OCI-LY3 (cell line): ENCODE data around the gene EAPP.
"Not testable (repeated sequence)": the region's sequence is repeated elsewhere in the genome, so short reads cannot be mapped to it uniquely, and the experiment has no call there.

Experiments used
- EZH2phosphoT487 ChIP-seq: fragments of 200-600 bp; shearing (Covaris generic); IDR thresholded peaks from 2 replicates; pipeline ENCODE4 v1.6.1; 2018; ENCODE audit warnings: antibody characterized with exemption, mixed run types, low read depth
- TF ChIP-seq, protein P1 (sequence below): fragments of 200-600, 300-600 bp; sonication (generic); IDR thresholded peaks from 2 replicates; pipeline ENCODE4 v1.5.1; 2014; ENCODE audit warnings: antibody characterized with exemption, low read length, low read depth

DNA sequence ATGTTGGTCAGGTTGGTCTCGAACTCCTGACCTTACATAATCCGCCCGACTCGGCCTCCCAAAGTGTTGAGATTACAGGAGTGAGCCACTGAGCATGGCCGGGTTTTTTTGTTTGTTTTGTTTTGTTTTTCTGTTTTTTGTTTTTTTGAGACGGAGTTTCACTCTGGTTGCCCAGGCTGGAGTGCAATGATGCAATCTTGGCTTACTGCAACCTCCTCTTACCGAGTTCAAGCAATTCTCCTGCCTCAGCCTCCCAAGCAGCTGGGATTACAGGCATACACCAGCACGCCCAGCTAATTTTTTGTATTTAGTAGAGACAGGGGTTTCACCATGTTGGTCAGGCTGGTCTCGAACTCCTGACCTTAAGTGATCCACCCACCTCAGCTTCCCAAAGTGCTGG lies 35.5 kb downstream of the EAPP start:
- TF ChIP-seq, protein P1, sequence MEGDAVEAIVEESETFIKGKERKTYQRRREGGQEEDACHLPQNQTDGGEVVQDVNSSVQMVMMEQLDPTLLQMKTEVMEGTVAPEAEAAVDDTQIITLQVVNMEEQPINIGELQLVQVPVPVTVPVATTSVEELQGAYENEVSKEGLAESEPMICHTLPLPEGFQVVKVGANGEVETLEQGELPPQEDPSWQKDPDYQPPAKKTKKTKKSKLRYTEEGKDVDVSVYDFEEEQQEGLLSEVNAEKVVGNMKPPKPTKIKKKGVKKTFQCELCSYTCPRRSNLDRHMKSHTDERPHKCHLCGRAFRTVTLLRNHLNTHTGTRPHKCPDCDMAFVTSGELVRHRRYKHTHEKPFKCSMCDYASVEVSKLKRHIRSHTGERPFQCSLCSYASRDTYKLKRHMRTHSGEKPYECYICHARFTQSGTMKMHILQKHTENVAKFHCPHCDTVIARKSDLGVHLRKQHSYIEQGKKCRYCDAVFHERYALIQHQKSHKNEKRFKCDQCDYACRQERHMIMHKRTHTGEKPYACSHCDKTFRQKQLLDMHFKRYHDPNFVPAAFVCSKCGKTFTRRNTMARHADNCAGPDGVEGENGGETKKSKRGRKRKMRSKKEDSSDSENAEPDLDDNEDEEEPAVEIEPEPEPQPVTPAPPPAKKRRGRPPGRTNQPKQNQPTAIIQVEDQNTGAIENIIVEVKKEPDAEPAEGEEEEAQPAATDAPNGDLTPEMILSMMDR, result not testable (repeated sequence)
- TF ChIP-seq EZH2phosphoT487, result not testable (repeated sequence)
